Fibroblast of mammary gland (primary cell): Measurements from ENCODE around the gene MLNR.

Source experiments
- DNase-seq: peaks from one replicate; pipeline ENCODE4 v3.0.0-alpha.2; 2010; ENCODE audit warnings: low read depth
- H3K4me3 ChIP-seq: 2 replicates; pipeline ENCODE4 v1.5.1; 2011; ENCODE audit warnings: low read depth, mild to moderate bottlenecking, low read length, moderate library complexity; ENCODE audit not compliant: control insufficient read depth
- CTCF ChIP-seq: conservative IDR thresholded peaks from 2 replicates; pipeline ENCODE4 v1.5.1; 2011; ENCODE audit warnings: low read depth, low read length, inconsistent platforms; ENCODE audit not compliant: control insufficient read depth, insufficient read depth

The MLNR gene

DNA sequence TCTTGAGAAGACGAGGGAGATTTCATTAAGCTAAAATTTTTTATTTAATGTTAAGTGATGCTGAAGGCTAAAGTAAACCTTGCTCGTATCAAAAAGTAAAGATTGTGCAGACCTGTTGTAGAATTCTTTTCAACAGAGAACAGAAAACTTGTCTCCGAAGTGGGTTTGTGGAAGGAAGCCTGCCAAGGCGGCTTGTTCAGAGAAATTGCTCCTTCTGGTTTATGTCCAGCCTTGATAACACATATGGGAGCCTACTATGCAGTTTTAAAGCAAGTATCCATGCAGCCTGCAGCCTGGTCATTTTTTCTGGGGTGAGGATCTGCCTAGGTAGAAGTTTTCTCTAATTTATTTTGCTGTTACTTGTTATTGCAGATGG, 1.4 kb downstream of the MLNR start:
- DNase-seq = no peak
- TF ChIP-seq CTCF = no peak
- no peak overlapping the region for H3K4me3 ChIP-seq

DNA sequence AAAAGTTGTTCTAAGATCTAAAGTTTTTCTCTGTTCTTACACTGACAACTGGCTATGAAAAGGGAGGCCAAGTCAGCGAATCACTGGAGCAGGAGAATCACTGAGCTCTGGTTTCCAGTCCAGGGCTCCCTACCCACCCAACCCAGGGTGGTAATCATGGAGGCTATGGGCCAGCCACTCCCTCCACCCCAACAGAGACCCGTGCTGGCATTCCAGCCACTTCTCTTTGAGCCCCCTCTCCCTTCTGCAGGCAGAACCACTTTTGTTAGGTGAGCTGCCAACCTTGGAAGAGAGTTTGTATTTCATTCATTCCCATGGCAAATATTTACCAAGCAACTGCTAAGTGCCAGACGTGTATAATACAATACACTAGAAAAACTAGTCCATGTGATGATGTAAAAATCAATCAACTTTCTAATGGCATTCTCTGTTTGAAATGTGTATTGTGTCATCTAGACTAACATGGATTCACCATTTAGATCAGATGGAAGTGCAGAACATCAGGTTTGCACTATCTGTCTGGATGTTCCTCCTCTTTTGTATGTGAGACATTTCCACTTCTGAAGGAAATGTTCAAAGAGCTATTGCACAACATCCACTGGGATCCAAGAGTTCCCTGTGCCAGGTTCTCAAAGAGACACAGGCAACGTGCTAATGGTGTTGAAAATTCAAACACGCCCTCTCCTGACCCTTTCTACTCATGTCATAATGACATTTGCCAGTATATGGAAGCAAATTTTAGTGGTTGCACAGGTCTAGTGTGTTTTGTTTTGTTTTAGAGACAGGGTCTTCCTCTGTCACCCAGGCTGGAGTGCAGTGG, 5.3 kb downstream of the MLNR start:
- peak; percentile 52 for DNase-seq
- TF ChIP-seq CTCF = no peak
- H3K4me3 ChIP-seq = no peak overlapping the region

GRCh38 chr13:49226613-49227012, 6.5 kb downstream of the MLNR start:
- DNase-seq = no peak
- TF ChIP-seq CTCF = no peak
- no peak overlapping the region for H3K4me3 ChIP-seq

GRCh38 chr13:49234741-49235140, 14.6 kb downstream of the MLNR start:
- TF ChIP-seq CTCF = no peak
- no peak overlapping the region for H3K4me3 ChIP-seq
- DNase-seq = no peak

DNA sequence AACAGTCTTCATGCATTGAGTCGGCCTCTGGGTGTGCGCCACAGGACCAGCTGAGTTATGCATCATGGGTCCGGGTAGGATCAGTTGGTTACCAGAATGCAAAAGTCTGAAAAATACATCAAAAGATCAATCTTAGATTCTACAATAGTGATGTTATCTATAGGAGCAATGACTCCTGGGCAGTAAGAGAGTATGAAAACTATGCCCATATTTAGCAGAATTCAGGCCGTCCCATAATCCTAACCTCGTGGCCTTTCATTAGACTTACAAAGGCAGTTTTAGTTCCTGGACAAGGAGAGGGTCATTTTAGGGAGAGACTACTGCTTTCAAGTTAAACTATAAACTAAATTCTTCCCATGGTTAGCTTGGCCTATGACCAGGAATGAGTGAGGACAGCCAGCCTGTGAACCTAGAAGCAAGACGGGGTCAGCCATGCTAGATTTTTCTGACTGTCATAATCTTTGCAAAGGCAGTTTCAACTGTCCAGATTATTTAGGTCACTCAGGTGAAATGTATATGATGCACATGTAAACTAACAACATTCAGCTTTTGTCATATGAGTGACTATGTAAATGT, 15.8 kb downstream of the MLNR start:
- TF ChIP-seq CTCF = no peak
- DNase-seq = no peak

GRCh38 chr13:49238621-49239020, 18.5 kb downstream of the MLNR start:
- no peak for TF ChIP-seq CTCF
- DNase-seq = no peak
- H3K4me3 ChIP-seq = no peak overlapping the region

More for the DNA sequence above, 15.8 kb downstream of the MLNR start:
- no peak overlapping the region for H3K4me3 ChIP-seq
